HEK293 (cell line): ENCODE measurements around the gene BMERB1.

Experiments
- CTCF ChIA-PET: fragments of 350-600 bp; formaldehyde crosslinking; extraction: SDS; loops from one replicate; lab custom pipeline; 2021; ENCODE audit warnings: antibody characterized with exemption; lab: Yijun Ruan, JAX
- POLR2A ChIA-PET: fragments of 300-600 bp; formaldehyde crosslinking; extraction: SDS; loops from one replicate; lab custom pipeline; 2020; ENCODE audit warnings: antibody characterized with exemption, inconsistent platforms; lab: Yijun Ruan, JAX
- H3K27ac ChIP-seq: fragments of 200-500 bp; sonication (Bioruptor generic); 2 replicates; pipeline ENCODE4 v1.5.1; 2014; ENCODE audit warnings: low read depth, low read length, control low read depth, inconsistent platforms; ENCODE audit errors: extremely low read depth
- H3K36me3 ChIP-seq, 2 experiments: fragments of 200-500 bp in 1 of 2; sonication (Bioruptor generic) in 1 of 2; 1 replicate in 1 of 2; 2 replicates in 1 of 2; pipeline ENCODE4 v1.5.1; 2014 to 2017; ENCODE audit warnings: inconsistent platforms in 2 of 2, low read length in 2 of 2; ENCODE audit not compliant: control insufficient read depth in 2 of 2, insufficient read depth in 1 of 2
- H3K4me1 ChIP-seq: fragments of 200-500 bp; sonication (Bioruptor generic); 2 replicates; pipeline ENCODE4 v1.5.1; 2014; ENCODE audit warnings: mild to moderate bottlenecking, low read length, inconsistent platforms; ENCODE audit not compliant: control insufficient read depth, insufficient read depth
- H3K4me3 ChIP-seq: 2 replicates; pipeline ENCODE4 v1.5.1; 2011; ENCODE audit warnings: low read depth, mild to moderate bottlenecking, control low read depth, low read length, moderate library complexity
- H3K9me3 ChIP-seq: fragments of 200-500 bp; sonication (Bioruptor generic); 2 replicates; pipeline ENCODE4 v1.5.1; 2014; ENCODE audit warnings: low read depth, low read length, inconsistent platforms; ENCODE audit not compliant: control insufficient read depth, insufficient read depth
- EGR2 ChIP-seq: fragments of 450-650 bp; formaldehyde crosslinking; IDR thresholded peaks from 2 replicates; pipeline ENCODE4 v1.5.1; 2016; ENCODE audit warnings: low read depth, missing biosample characterization, missing genetic modification characterization
- KLF16 ChIP-seq: fragments of 450-650 bp; formaldehyde crosslinking; IDR thresholded peaks from 2 replicates; pipeline ENCODE4 v1.5.1; 2017; ENCODE audit warnings: missing biosample characterization, missing genetic modification characterization
- PATZ1 ChIP-seq: fragments of 450-650 bp; formaldehyde crosslinking; IDR thresholded peaks from 2 replicates; pipeline ENCODE4 v1.5.1; 2016; ENCODE audit warnings: missing biosample characterization, missing genetic modification characterization
- REST ChIP-seq: fragments of 450-650 bp; formaldehyde crosslinking; IDR thresholded peaks from 2 replicates; pipeline ENCODE4 v1.5.1; 2016; ENCODE audit warnings: missing biosample characterization, missing genetic modification characterization
- SP3 ChIP-seq: fragments of 450-650 bp; formaldehyde crosslinking; IDR thresholded peaks from 2 replicates; pipeline ENCODE4 v1.5.1; 2016; ENCODE audit warnings: missing biosample characterization, missing genetic modification characterization
- SP7 ChIP-seq: fragments of 450-650 bp; formaldehyde crosslinking; IDR thresholded peaks from 2 replicates; pipeline ENCODE4 v1.5.1; 2016; ENCODE audit warnings: missing biosample characterization, missing genetic modification characterization
- TRIM28 ChIP-seq: IDR thresholded peaks from 2 replicates; pipeline ENCODE4 v1.6.1; 2011; ENCODE audit warnings: low read length, control low read depth, borderline replicate concordance
- ZBTB1 ChIP-seq: fragments of 450-650 bp; formaldehyde crosslinking; IDR thresholded peaks from 2 replicates; pipeline ENCODE4 v1.5.1; 2016; ENCODE audit warnings: missing biosample characterization, missing genetic modification characterization
- ZFP3 ChIP-seq: fragments of 450-650 bp; formaldehyde crosslinking; IDR thresholded peaks from 2 replicates; pipeline ENCODE4 v1.5.1; 2016; ENCODE audit warnings: low read depth, missing biosample characterization, missing genetic modification characterization
- ZNF133 ChIP-seq: fragments of 450-650 bp; formaldehyde crosslinking; IDR thresholded peaks from 2 replicates; pipeline ENCODE4 v1.5.1; 2016; ENCODE audit warnings: missing biosample characterization, missing genetic modification characterization
- ZNF138 ChIP-seq: fragments of 450-650 bp; formaldehyde crosslinking; IDR thresholded peaks from 2 replicates; pipeline ENCODE4 v1.5.1; 2016; ENCODE audit warnings: missing biosample characterization, missing genetic modification characterization, borderline replicate concordance
- ZNF155 ChIP-seq: fragments of 450-650 bp; formaldehyde crosslinking; IDR thresholded peaks from 2 replicates; pipeline ENCODE4 v1.5.1; 2016; ENCODE audit warnings: missing biosample characterization, missing genetic modification characterization
- ZNF16 ChIP-seq: fragments of 450-650 bp; formaldehyde crosslinking; IDR thresholded peaks from 2 replicates; pipeline ENCODE4 v1.5.1; 2016; ENCODE audit warnings: low read depth, missing biosample characterization, missing genetic modification characterization
- ZNF169 ChIP-seq: fragments of 450-650 bp; formaldehyde crosslinking; IDR thresholded peaks from 2 replicates; pipeline ENCODE4 v1.5.1; 2016; ENCODE audit warnings: missing biosample characterization, missing genetic modification characterization
- ZNF175 ChIP-seq: fragments of 450-650 bp; formaldehyde crosslinking; IDR thresholded peaks from 2 replicates; pipeline ENCODE4 v1.5.1; 2016; ENCODE audit warnings: missing biosample characterization, missing genetic modification characterization
- ZNF214 ChIP-seq: fragments of 450-650 bp; formaldehyde crosslinking; IDR thresholded peaks from 2 replicates; pipeline ENCODE4 v1.5.1; 2017; ENCODE audit warnings: missing biosample characterization, mild to moderate bottlenecking, missing genetic modification characterization, borderline replicate concordance
- ZNF239 ChIP-seq: fragments of 450-650 bp; formaldehyde crosslinking; IDR thresholded peaks from 2 replicates; pipeline ENCODE4 v1.5.1; 2016; ENCODE audit warnings: missing biosample characterization, missing genetic modification characterization
- ZNF302 ChIP-seq: fragments of 450-650 bp; formaldehyde crosslinking; IDR thresholded peaks from 2 replicates; pipeline ENCODE4 v1.5.1; 2016; ENCODE audit warnings: missing biosample characterization, missing genetic modification characterization, low read depth
- ZNF404 ChIP-seq: fragments of 450-650 bp; formaldehyde crosslinking; IDR thresholded peaks from 2 replicates; pipeline ENCODE4 v1.5.1; 2017; ENCODE audit warnings: missing biosample characterization, missing genetic modification characterization
- ZNF501 ChIP-seq: fragments of 450-650 bp; formaldehyde crosslinking; IDR thresholded peaks from 2 replicates; pipeline ENCODE4 v1.5.1; 2016; ENCODE audit warnings: missing biosample characterization, missing genetic modification characterization
- ZNF521 ChIP-seq: fragments of 450-650 bp; formaldehyde crosslinking; IDR thresholded peaks from 2 replicates; pipeline ENCODE4 v1.5.1; 2017; ENCODE audit warnings: missing biosample characterization, mild to moderate bottlenecking, missing genetic modification characterization
- ZNF585B ChIP-seq: fragments of 450-650 bp; formaldehyde crosslinking; IDR thresholded peaks from 2 replicates; pipeline ENCODE4 v1.5.1; 2016; ENCODE audit warnings: missing biosample characterization, missing genetic modification characterization
- ZNF621 ChIP-seq: fragments of 450-650 bp; formaldehyde crosslinking; IDR thresholded peaks from 2 replicates; pipeline ENCODE4 v1.5.1; 2017; ENCODE audit warnings: missing biosample characterization, missing genetic modification characterization
- ZNF660 ChIP-seq: fragments of 450-650 bp; IDR thresholded peaks from 2 replicates; pipeline ENCODE4 v1.5.1; 2018; ENCODE audit warnings: missing biosample characterization, mild to moderate bottlenecking, missing genetic modification characterization
- ZSCAN5A ChIP-seq: fragments of 450-650 bp; formaldehyde crosslinking; IDR thresholded peaks from 2 replicates; pipeline ENCODE4 v1.5.1; 2016; ENCODE audit warnings: missing biosample characterization, missing genetic modification characterization

Gene BMERB1

GRCh38 chr16:15594711-15595320 is 160.4 kb downstream of the BMERB1 start:
- no peak overlapping the region for H3K27ac ChIP-seq
- H3K4me1 ChIP-seq = no peaks in the 10 kb centered on the region
- H3K36me3 ChIP-seq = peaks cover 0 to 53% of the 10 kb centered on the region in 2 experiments; a peak in 1 of 3 replicates
- no peak overlapping the region for H3K4me3 ChIP-seq
- no peaks in the 10 kb centered on the region for H3K9me3 ChIP-seq
- POLR2A ChIA-PET = no interaction called here
- CTCF ChIA-PET = interaction anchor here (0.8 to 1.3 kb wide), 2 partner anchors 36 to 110 kb away, joined by 3 to 5 read pairs; no protein-coding TSS in a partner anchor
- TF ChIP-seq ZNF621 (no peak), KLF16 (tag by site-specific recombination) (no peak), ZNF404 (tag by site-specific recombination) (no peak)

- Histone ChIP-seq H3K27ac (no peak overlapping the region), H3K36me3 (peaks cover 13 to 76% of the 10 kb centered on the region in 2 experiments), H3K4me1 (no peaks in the 10 kb centered on the region), H3K4me3 (no peak overlapping the region), H3K9me3 (no peaks in the 10 kb centered on the region)
- TF ChIP-seq ZBTB1 (tag by site-specific recombination) = no peak
- TF ChIP-seq ZNF214 (tag by site-specific recombination) = no peak
- TF ChIP-seq ZNF133 (tag by site-specific recombination) = no peak
- TF ChIP-seq ZNF404 (tag by site-specific recombination) = no peak
- no peak for TF ChIP-seq ZNF169 (tag by site-specific recombination)
- TF ChIP-seq ZNF501 (tag by site-specific recombination) = no peak
- no peak for TF ChIP-seq ZFP3 (tag by site-specific recombination)
- no peak for TF ChIP-seq ZNF585B (tag by site-specific recombination)
- TF ChIP-seq ZNF16 = no peak
- TF ChIP-seq TRIM28 = no peak
- ChIA-PET CTCF (no interaction called here), POLR2A (no interaction called here)
Observed at GRCh38 chr16:15597135-15597534, 162.7 kb downstream of the BMERB1 start.

- H3K36me3 ChIP-seq = peaks cover 21 to 85% of the 10 kb centered on the region in 2 experiments
- H3K4me1 ChIP-seq = no peaks in the 10 kb centered on the region
- no peaks in the 10 kb centered on the region for H3K9me3 ChIP-seq
- ChIA-PET POLR2A (no interaction called here), CTCF (interaction anchor here (0.5 kb wide), 1 partner anchor 36 kb away, joined by 3 read pairs; no protein-coding TSS in a partner anchor)
- no peak overlapping the region for H3K4me3 ChIP-seq
- H3K27ac ChIP-seq = no peak overlapping the region
- TF ChIP-seq ZNF138 (tag by site-specific recombination) (no peak), EGR2 (tag by site-specific recombination) (no peak), SP7 (tag by site-specific recombination) (no peak), ZNF239 (tag by site-specific recombination) (no peak), ZNF155 (no peak), ZNF660 (tag by site-specific recombination) (no peak), REST (tag by site-specific recombination) (no peak), ZNF302 (tag by site-specific recombination) (no peak), ZNF175 (tag by site-specific recombination) (no peak), PATZ1 (tag by site-specific recombination) (no peak), SP3 (tag by site-specific recombination) (no peak), ZSCAN5A (tag by site-specific recombination) (no peak), ZNF521 (no peak)
Observed at GRCh38 chr16:15597822-15598647, 163.6 kb downstream of the BMERB1 start.
